Activated T-helper 17 cell treated with anti-CD3 and anti-CD28 coated beads, Interleukin-2, amount 50 U/mL, for 72 hours (primary cell): ENCODE results near the gene GANC. TPM values are rescaled to one million over a fixed set of nuclear protein-coding genes. Genes with fewer than 3 reads are reported as not detected.
A peak's percentile ranks its signal among the peaks of the same experiment; 100 is the strongest.

Experiments used
- ATAC-seq: fragments of 150-1000 bp; cut with Tn5 transposase; replicated peaks from 2 replicates; pipeline ENCODE4 v1.10.0; 2021; ENCODE audit warnings: mild to moderate bottlenecking, moderate library complexity
- H3K27ac Mint-ChIP-seq: one replicate; pipeline ENCODE4 v1.8.0; 2022; ENCODE audit warnings: mixed read lengths
- H3K27me3 Mint-ChIP-seq: one replicate; pipeline ENCODE4 v1.8.0; 2022; ENCODE audit warnings: mixed read lengths
- H3K36me3 Mint-ChIP-seq: one replicate; pipeline ENCODE4 v1.8.0; 2022; ENCODE audit warnings: low read depth, mild to moderate bottlenecking, mixed read lengths
- H3K4me1 Mint-ChIP-seq: one replicate; pipeline ENCODE4 v1.8.0; 2022; ENCODE audit warnings: mixed read lengths
- H3K4me3 Mint-ChIP-seq: one replicate; pipeline ENCODE4 v1.8.0; 2022; ENCODE audit warnings: mild to moderate bottlenecking, mixed read lengths
- H3K9me3 Mint-ChIP-seq: one replicate; pipeline ENCODE4 v1.8.0; 2022; ENCODE audit warnings: mixed read lengths
- total RNA-seq, 2 donors: library from RNA; stranded (reverse); gene quantifications; one replicate each; pipeline ENCODE4 v1.2.3, GENCODE V29; 2022

The GANC gene
- total RNA-seq, 2 donors from 2014 or later, result 27.6 to 29.2 TPM

- no peak overlapping the region for H3K4me3 Mint-ChIP-seq
- H3K27me3 Mint-ChIP-seq, result no peaks in the 10 kb centered on the region
- no peaks in the 10 kb centered on the region for H3K4me1 Mint-ChIP-seq
- H3K9me3 Mint-ChIP-seq, result no peaks in the 10 kb centered on the region
- H3K27ac Mint-ChIP-seq, result no peak overlapping the region
- no peaks in the 10 kb centered on the region for H3K36me3 Mint-ChIP-seq
- ATAC-seq, result no peak
Measured at GRCh38 chr15:42392309-42393024, 119.5 kb downstream of the GANC start.

- no peak for ATAC-seq
Measured at GRCh38 chr15:42394106-42394505, 121.1 kb downstream of the GANC start.

GRCh38 chr15:42395838-42396237 lies 122.8 kb downstream of the GANC start:
- Mint-ChIP-seq H3K4me1 (no peaks in the 10 kb centered on the region), H3K36me3 (peaks cover 6% of the 10 kb centered on the region), H3K27me3 (no peaks in the 10 kb centered on the region), H3K27ac (no peak overlapping the region), H3K9me3 (no peaks in the 10 kb centered on the region), H3K4me3 (no peak overlapping the region)
- ATAC-seq, result no peak

More at GRCh38 chr15:42394106-42394505, 121.1 kb downstream of the GANC start:
- H3K27ac Mint-ChIP-seq, result no peak overlapping the region
- no peaks in the 10 kb centered on the region for H3K27me3 Mint-ChIP-seq
- H3K9me3 Mint-ChIP-seq, result no peaks in the 10 kb centered on the region
- no peak overlapping the region for H3K4me3 Mint-ChIP-seq
- peaks cover under 1% of the 10 kb centered on the region for H3K36me3 Mint-ChIP-seq
- no peaks in the 10 kb centered on the region for H3K4me1 Mint-ChIP-seq

DNA sequence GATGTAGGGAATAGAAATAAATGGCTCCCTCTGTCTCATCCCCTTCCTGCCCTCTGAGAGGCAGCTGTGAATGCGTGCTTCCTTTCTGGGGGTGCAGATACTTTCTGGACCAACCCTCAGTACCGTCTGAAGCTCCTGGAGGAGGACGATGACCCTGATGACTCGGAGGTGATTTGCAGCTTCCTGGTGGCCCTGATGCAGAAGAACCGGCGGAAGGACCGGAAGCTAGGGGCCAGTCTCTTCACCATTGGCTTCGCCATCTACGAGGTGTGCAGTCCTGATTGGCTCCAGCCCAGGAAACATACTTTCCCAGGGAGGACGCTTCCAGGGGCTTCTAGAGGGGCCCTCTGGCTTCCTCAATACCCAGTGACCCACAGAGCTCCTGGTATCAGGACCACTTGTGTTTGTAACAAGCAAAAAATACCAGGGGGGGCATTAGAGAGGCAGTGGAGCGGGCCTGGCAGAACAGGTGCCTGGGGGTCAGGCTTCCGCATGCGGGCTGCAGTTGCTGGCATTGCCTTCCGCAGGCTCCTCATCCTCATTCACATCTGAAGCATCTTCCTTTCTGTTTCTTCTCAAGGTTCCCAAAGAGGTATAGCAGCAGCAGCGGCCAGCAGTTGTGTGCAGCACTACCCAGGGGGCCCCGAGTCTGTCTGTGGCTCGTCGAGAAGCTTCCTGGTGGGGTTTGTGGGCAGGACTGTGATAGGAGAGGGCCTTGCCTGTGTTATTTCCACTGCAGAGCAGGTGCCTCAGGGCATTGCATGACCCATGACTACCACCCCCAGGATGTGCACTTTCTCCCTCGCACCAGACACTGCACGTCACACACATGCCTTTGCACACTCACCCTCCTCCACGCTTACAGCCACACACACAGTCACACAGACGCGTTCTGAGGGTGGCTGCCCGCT lies 128.8 kb downstream of the GANC start:
- Mint-ChIP-seq H3K36me3 (peaks cover 6% of the 10 kb centered on the region), H3K4me3 (peak overlapping the region; percentile 50), H3K27me3 (no peaks in the 10 kb centered on the region), H3K9me3 (no peaks in the 10 kb centered on the region), H3K27ac (peak overlapping the region; percentile 6), H3K4me1 (peaks cover 6% of the 10 kb centered on the region)
- peak; percentile 74 for ATAC-seq

GRCh38 chr15:42402455-42403205 lies 129.6 kb downstream of the GANC start:
- H3K4me1 Mint-ChIP-seq, result peaks cover 6% of the 10 kb centered on the region
- H3K27me3 Mint-ChIP-seq, result no peaks in the 10 kb centered on the region
- H3K4me3 Mint-ChIP-seq, result peak overlapping the region; percentile 50
- peaks cover 6% of the 10 kb centered on the region for H3K36me3 Mint-ChIP-seq
- no peak for ATAC-seq
- H3K27ac Mint-ChIP-seq, result peak overlapping the region; percentile 48
- H3K9me3 Mint-ChIP-seq, result no peaks in the 10 kb centered on the region

- no peak for ATAC-seq
- Mint-ChIP-seq H3K4me3 (no peak overlapping the region), H3K27me3 (no peaks in the 10 kb centered on the region), H3K36me3 (peaks cover 6% of the 10 kb centered on the region), H3K27ac (peak overlapping the region; percentile 48), H3K9me3 (no peaks in the 10 kb centered on the region), H3K4me1 (peaks cover 6% of the 10 kb centered on the region)
Measured at GRCh38 chr15:42403389-42403788, 130.4 kb downstream of the GANC start.

DNA sequence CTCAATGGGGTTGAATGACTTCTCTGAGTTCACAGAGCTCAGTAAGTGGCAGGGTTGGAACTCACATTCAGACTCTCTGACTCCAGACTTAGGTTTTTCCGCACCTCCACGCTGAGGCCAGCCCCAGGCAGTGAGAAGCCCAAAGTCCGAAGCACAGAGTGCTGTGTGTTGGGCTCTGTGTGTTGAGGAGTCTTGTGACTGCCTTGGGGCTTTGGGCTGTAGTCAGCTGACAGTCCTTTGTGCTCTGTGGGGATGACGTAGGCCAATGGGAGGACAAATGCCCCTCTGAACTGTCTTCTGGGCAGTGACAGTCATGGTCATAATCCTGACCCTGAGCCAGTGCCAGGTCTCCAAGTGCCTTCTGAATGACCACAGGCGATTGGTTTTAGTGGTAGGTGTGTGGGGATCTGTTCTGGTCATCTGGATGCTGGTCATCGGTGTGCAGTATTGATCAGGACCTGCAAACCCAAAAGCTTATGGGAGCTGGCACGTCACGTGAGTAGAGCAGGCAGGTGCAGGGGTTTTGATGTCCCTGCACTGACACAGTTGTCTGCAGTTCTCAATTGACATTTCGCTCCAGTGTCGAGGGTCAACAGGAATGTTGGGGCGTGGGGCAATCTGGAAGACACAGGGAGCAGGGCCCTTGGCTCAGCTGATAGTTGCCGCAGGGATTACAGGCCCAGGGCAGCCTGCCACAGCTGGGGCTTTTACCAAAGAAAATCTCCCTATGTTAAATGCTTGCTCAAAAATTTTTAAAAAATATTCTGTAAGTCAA lies 131.6 kb downstream of the GANC start:
- Mint-ChIP-seq H3K4me1 (peaks cover 6% of the 10 kb centered on the region), H3K27me3 (no peaks in the 10 kb centered on the region), H3K9me3 (no peaks in the 10 kb centered on the region), H3K4me3 (no peak overlapping the region), H3K36me3 (peaks cover under 1% of the 10 kb centered on the region), H3K27ac (no peak overlapping the region)
- ATAC-seq, result no peak

- Mint-ChIP-seq H3K4me3 (no peak overlapping the region), H3K36me3 (peaks cover 9% of the 10 kb centered on the region), H3K27ac (no peak overlapping the region), H3K4me1 (peaks cover 6% of the 10 kb centered on the region), H3K9me3 (no peaks in the 10 kb centered on the region), H3K27me3 (no peaks in the 10 kb centered on the region)
- peak; percentile 20 for ATAC-seq
Measured at GRCh38 chr15:42405863-42406482, 133.0 kb downstream of the GANC start.

Other genes with a start within 250 kb of the GANC start
- gene PLA2G4D, start 178.6 kb upstream of the GANC start, total RNA-seq, result under 1 TPM in 1 of 2 donors, not detected in 1; 0.09 TPM
- not detected for gene PLA2G4F, start 116.6 kb upstream of the GANC start, total RNA-seq
- gene VPS39, start 64.9 kb upstream of the GANC start, total RNA-seq, result 10 to 100 TPM; 54.6 to 73.6 TPM
- gene TMEM87A, start 232 bp downstream of the GANC start, total RNA-seq, result 10 to 100 TPM; 43.5 to 46.8 TPM
- gene CAPN3, start 86.3 kb downstream of the GANC start, total RNA-seq, result 1 to 10 TPM; 3.2 to 4.6 TPM
- gene ZNF106, start 217.9 kb downstream of the GANC start, total RNA-seq, result 10 to 100 TPM; 55.1 to 58.1 TPM
- gene SNAP23, start 222.4 kb downstream of the GANC start, total RNA-seq, result 10 to 100 TPM; 48.4 to 58.8 TPM